GM12864 (cell line): Measurements from ENCODE around the gene CADPS2.

Experiments
- DNase-seq: peaks from one replicate; pipeline ENCODE4 v3.0.0-alpha.2; 2011; ENCODE audit warnings: low read depth
- H3K4me3 ChIP-seq: 2 replicates; pipeline ENCODE4 v1.5.1; 2011; ENCODE audit warnings: mild to moderate bottlenecking, low read depth, low read length, control low read depth
- CTCF ChIP-seq: IDR thresholded peaks from 2 replicates; pipeline ENCODE4 v1.5.1; 2011; ENCODE audit warnings: low read depth, mild to moderate bottlenecking, moderate library complexity, low read length, control low read depth, inconsistent platforms; ENCODE audit errors: missing control alignments

The CADPS2 gene

DNA sequence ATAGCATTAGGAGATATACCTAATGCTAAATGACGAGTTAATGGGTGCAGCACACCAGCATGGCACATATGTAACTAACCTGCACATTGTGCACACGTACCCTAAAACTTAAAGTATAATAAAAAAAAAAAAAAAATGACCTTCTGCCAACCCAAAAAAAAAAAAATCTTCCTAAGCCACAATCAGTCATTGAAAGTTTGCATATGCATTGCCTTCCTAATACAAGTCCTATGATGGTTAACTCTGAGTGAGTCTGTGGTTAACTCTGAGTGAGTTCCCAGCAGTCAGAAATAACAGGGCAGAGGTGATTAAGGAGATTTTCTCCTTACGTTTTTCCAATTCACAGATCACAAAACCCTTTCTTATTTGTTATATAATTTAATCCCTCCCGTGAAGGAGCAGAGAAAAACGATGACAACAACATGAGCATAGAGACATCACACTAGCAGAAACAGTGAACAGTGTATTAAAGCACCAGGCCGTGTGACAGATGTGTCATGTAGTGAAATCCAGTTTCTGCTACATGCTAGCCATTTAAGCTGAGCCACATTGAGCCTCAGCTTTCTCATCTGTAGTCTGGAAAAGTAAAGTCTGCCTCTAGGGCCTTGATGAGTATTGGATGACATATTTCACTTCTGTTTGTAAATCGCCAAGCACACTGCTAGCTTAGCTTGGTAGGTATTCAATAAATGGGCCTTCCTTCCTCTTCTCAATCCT, 176.2 kb downstream of the CADPS2 start:
- H3K4me3 ChIP-seq, result no peak overlapping the region
- no peak for TF ChIP-seq CTCF
- DNase-seq, result no peak

DNA sequence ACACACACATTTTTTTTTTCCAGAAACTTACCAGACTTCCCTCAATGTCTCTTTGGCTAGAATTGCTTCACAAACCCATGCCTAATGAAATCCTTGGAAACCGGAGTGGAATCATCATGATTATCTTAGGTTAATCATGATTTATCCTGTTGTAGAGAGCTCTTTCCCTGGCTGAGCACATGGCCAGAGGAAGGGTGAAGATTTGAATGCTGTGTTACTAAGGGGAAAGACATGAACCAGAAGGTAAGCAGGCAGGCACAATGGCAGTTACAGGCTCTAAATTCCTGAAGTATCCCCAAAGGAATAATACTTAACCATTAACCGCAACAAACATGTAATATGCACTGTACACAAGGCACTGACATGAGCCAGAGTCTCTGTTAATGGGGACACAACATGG, 179.4 kb downstream of the CADPS2 start:
- no peak for DNase-seq
- TF ChIP-seq CTCF, result no peak
- no peak overlapping the region for H3K4me3 ChIP-seq

DNA sequence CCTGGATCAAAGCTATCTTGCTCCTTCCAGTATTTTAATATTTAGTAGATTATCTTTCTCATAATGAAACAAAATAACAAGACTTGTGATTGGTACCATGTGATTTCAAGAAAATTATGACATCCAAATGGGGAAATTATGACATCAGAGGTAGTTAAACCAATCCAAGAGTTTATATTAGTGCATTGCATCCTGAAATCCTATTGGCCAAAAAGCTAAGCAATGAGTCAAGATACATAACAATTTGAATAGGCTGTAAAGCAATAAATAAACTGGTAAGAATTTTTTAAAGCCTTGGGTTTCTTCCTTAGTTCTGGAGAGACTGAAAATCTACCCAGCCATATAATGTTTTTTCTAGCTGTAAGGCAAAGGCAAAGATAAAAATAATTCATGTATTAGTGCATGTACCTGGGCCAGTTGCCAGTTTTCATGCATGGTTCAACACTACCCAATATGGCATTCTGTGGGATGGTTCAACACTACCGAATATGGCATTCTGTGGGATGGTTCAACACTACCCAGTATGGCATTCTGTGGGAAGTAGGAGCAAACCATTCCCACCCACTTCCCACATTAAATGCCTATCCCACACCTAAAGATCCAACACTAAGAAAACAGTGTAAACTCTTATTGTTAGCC, 183.3 kb downstream of the CADPS2 start, which contains the start of gene RNF148:
Gene RNF148 (minus strand): TSS at position 51 of the 639 bp plus-strand sequence. CDS start 172 bp downstream, outside the sequence.
- no peak for TF ChIP-seq CTCF
- H3K4me3 ChIP-seq, result no peak within 1 kb of the TSS
- DNase-seq, result no peak

DNA sequence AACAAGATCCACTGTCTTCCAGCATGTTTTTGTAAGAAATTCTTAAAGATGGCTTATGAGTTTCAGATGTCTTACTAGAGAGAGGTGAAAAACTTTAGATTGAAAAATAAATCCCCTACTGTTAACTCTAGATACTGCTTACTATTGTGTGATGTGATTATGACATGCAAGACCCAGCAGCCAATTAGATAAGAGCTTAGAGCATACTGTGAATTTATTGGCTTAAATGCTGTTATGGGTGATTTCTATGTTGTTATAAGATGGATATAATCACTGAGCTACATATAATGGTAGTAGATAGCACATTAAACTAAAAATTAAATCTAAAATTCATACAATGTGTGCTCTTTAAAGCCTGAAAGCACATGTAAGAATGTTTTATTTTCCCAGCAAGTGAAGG, 187.2 kb downstream of the CADPS2 start, which contains the start of gene RNF133:
Gene RNF133 (minus strand): TSS at position 101 of the 400 bp plus-strand sequence. CDS start 199 bp downstream, outside the sequence.
- H3K4me3 ChIP-seq, result no peak within 1 kb of the TSS
- no peak for TF ChIP-seq CTCF
- DNase-seq, result no peak

DNA sequence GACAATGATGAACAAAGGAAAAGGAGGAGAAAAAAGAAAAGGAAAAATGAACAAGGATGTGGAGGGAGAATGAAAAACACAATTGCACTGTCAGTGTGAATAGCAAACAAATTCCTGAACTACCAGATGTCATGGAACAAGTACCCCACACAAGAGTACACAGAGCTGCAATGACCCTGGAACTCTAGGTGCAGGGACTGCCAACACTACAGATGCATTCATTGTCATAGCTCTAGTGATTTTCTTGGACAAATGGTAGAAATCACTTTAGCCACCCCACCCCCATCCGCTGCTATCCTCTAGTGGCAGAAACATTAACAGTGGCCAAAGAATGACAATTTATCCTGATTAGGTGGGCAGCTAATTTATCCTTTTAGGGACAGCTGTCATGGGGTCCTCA, 190.4 kb downstream of the CADPS2 start:
- no peak overlapping the region for H3K4me3 ChIP-seq
- no peak for DNase-seq
- no peak for TF ChIP-seq CTCF

GRCh38 chr7:122694697-122695096, 191.6 kb downstream of the CADPS2 start:
- no peak for DNase-seq
- no peak overlapping the region for H3K4me3 ChIP-seq
- no peak for TF ChIP-seq CTCF
